GM18868 (cell line): ENCODE measurements around the gene SH3D19.
A peak's percentile ranks its signal among the peaks of the same experiment; 100 is the strongest.
"Not testable (repeated sequence)": the region's sequence is repeated elsewhere in the genome, so short reads cannot be mapped to it uniquely, and the experiment has no call there.

Source experiments
- ATAC-seq: cut with Tn5 transposase; IDR thresholded peaks from one replicate; pipeline ENCODE4 v1.9.1; 2021; ENCODE audit warnings: mild to moderate bottlenecking, moderate library complexity; ENCODE audit not compliant: unreplicated experiment

Gene SH3D19

DNA sequence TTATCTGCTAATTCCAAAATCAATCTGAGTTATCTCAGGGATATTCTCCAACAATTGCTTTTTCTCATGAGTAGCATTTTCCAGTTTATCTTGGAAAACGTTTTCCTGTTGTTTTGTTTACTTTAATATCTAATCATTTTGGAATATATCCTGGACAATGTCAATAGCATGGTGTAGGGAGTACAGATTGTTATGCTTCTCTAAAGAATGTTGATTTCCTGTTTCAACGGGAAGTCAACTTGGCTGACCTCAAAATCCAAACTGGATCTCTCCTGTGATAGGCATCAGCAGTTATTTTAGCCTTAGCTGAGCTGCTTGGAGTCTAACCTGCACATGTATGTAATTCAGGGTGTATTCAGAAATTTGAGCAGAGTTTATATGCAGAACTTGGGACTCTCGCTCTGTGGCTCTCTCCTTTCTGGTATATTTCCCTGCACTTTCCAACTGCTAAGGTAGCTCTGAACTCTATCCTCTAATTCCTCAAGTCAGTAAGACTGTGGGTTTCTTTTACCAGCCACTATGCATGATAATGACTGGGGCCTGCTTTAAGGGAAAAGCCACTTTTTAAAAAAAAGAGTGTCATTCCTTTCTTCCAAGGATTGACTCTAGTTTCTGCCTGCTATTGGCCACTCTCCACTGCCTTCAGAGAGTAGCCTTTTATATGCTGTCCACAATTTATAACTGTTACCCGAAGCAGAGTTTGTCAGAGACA, 40.7 kb downstream of the SH3D19 start:
- ATAC-seq: no peak

DNA sequence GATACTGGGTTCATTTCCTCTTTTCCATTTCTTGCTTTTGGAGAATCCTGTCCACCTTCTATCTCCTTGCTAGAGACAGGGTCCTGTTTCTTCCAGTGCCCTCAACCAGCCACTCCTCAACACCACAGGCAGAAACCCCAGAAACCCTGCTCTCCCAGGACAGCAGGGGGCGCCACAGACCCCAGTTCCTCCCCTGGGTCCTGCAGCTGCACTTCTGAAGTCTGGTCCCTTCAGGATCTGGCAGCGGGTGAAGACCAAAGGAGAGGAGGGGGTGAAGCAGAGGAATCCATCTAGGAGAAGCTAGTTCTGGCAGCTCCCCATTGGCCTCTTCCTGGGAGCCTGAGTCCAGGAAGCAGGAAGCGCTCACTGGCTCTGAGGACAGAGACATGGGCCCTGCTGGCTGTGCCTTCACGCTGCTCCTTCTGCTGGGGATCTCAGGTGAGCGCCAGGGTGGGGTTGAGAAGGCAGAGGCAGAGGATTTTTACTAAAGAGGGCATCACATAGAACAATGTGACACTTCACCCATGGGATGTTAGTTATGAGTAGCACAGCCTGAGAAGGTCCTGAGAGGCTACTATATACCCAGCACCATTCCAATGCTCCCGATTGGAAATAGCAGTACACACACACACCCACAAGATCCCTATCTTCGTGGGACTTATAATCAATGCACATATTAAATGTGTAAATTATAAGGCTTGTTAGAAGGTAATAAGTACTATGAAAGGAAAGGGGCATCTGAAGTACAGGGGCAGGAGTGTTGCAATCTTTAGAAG, 48.4 kb downstream of the SH3D19 start, which contains the start of gene PRSS48:
Gene PRSS48, plus strand, starts transcription at position 375 of the 776 bp plus-strand sequence. Its CDS starts 12 bp downstream, at position 387.
- ATAC-seq: peak; percentile 80

DNA sequence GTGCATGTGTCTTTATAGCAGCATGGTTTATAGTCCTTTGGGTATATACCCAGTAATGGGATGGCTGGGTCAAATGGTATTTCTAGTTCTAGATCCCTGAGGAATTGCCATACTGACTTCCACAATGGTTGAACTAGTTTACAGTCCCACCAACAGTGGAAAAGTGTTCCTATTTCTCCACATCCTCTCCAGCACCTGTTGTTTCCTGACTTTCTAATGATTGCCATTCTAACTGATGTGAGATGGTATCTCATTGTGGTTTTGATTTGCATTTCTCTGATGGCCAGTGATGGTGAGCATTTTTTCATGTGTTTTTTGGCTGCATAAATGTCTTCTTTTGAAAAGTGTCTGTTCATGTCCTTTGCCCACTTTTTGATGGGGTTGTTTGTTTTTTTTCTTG, 56.5 kb downstream of the SH3D19 start:
- ATAC-seq: not testable (repeated sequence)

DNA sequence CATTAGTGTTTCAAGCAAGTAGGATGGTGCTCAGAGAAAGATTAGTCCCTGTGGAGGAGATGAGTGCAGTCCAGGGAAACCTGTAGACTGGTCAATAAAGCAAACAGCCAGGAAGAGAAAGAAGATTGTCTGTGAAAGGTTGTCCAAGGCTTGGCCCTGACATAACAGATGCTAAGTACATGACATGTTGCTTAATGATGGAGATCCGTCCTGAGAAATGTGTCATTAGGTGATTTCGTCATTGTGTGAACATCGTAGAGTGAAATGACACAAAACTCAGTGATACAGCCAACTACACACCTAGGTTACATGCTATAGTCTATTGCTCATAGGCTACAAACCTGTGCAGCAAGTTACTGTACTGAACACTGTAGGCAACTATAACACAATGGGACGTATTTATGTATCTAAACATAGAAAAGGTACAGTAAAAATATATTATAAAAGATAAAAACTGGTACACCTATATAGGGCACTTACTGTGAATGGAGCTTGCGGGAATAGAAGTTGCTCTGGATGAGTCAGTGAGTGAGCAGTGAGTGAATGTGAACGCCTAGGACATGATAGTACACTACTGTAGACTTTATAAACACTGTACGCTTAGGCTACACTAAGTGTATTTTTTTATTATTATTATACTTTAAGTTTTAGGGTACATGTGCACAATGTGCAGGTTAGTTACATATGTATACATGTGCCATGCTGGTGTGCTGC, 57.4 kb downstream of the SH3D19 start:
- ATAC-seq: no peak

DNA sequence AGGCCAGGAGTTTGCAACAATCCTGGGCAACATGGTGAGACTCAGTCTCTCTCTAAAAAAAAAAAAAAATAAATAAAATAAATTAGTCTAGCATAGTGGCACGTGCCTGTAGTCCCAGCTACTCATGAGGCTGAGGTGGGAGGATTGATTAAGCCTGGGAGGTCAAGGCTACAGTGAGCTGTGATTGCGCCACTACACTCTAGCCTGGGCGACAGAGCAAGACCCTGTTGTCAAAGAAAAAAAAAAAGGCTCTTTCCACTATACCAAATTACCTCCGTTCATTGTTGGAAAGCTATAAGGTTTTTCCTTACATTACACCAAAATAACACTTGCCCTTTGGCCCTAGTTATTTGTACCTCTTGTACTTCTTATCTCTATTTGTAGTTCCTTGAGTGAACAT, 58.3 kb downstream of the SH3D19 start:
- ATAC-seq: no peak

DNA sequence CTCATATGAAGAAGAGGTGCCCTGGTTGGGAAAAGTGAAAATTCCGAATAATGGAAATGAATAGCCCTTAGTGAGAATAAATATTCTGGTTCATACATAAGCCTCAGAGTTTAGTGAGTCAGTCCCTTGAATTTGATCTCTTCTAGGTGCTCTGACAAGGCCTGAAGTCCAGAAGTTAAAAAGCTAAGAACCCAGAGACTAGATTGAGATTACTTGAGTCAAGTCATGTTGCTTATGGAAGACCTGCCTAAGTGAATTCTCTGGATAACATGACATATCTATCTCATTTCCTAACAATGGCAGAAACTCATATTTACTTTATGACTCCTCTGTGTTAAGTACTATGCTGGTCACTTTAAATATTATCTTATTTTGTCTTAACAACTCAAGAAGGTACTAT, 58.9 kb downstream of the SH3D19 start:
- ATAC-seq: no peak

DNA sequence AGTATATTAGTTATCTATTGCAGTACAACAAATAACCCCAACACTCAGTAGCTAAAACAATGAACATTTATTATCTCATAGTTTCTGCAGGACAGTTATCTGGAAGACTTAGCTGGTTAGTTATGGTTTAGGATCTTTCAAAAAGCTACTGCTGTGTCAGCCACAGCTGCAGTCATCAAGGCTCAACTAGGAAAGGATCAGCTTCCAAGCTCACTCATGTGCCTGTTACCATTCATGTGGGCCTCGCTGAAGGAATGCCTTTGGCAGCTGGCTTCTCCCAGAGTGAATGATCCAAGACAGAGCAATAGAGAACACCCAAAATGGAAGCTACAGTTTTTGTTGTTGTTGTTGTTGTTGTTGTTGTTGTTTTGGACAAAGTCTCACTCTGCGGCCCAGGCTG, 62.0 kb downstream of the SH3D19 start:
- ATAC-seq: no peak

DNA sequence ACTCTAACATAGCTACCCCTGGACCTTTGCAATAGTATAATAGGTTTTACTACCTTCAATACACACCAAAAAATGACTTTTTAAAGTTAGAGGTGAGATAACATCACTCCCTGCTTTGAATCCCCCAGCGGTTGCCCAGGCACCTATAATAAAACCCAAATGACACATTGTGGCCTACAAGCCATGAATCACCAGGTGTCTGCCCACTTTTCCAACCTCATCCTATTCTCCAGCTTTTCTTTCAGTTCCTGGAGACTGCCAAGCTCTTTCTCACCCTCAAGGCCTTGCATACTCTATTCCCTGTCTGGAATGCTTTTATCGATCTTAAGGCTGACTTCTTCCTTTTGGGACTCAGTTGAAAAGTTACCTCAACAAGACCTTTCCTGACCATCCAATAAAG, 64.9 kb downstream of the SH3D19 start:
- no peak for ATAC-seq

DNA sequence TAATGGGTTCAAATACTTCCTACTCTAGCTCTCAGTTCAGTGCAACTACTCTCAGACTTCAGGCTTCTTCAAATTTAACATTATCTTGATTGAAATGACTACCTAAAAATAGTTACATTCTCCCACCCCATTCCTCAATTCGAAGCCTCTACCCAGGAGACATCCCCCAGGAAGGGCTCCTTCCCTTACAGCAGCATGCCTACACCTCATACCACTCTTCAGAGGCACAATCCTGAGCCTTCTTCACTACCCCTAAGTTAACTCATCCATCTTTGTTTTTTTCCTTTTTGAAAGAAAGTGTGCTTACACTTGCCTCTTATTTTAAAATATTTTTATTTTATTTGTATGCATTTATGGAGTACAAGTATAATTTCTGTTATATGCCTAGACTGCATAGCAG, 65.7 kb downstream of the SH3D19 start:
- ATAC-seq: no peak

DNA sequence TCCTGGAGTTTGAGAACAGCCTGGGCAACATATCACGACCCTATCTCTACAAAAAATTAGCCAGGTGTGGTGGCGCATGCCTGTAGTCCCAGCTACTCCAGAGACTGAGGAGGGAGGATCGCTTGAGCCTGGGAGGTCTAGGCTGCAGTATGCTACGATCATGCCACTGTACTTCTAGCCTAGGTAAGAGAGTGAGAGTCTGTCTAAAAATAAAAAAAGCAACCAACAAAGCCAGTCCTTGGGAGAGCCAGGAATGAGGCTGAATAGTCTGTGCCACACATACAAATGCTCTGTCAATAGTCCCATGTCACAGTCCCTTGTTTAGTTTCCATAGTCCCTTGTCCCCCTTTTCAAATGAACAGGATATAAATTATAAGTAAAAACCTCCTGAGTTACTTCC, 67.7 kb downstream of the SH3D19 start:
- ATAC-seq: no peak

DNA sequence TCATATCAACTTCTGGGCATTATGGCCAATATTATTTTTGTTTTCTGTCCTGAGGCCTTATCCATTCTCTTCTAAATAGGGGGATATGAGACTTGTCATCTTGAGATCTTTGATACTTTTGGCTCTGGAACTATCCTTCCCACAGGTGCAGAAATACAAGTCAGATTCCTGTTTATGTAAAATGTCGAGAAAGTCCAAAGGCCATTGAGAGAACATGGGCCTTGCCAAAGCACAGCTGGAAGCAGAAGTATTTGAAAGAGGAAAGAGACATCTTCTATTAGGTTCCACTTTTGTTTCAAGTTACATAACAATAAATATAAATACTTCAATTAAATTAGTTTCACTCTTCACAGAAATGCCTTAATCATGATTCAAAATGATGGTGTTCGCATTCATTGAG, 69.3 kb downstream of the SH3D19 start:
- ATAC-seq: no peak

DNA sequence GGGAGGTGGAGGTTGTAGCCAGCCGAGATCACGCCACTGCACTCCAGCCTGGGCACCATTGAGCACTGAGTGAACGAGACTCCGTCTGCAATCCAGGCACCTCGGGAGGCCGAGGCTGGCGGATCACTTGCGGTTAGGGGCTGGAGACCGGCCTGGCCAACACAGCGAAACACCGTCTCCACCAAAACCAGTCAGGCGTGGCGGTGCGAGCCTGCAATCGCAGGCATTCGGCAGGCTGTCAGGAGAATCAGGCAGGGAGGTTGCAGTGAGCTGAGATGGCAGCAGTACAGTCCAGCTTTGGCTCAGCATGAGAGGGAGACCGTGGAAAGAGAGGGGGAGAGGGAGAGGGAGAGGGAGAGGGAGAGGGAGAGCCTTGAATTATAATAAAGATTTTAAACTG, 69.7 kb downstream of the SH3D19 start:
- ATAC-seq: not testable (repeated sequence)

DNA sequence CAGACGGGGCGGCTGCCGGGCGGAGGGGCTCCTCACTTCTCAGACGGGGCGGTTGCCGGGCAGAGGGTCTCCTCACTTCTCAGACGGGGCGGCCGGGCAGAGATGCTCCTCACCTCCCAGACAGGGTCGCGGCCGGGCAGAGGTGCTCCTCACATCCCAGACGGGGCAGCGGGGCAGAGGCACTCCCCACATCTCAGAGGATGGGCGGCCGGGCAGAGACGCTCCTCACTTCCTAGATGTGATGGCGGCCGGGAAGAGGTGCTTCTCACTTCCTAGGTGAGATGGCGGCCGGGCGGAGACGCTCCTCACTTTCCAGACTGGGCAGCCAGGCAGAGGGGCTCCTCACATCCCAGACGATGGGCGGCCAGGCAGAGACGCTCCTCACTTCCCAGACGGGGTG, 70.2 kb downstream of the SH3D19 start:
- not testable (repeated sequence) for ATAC-seq

DNA sequence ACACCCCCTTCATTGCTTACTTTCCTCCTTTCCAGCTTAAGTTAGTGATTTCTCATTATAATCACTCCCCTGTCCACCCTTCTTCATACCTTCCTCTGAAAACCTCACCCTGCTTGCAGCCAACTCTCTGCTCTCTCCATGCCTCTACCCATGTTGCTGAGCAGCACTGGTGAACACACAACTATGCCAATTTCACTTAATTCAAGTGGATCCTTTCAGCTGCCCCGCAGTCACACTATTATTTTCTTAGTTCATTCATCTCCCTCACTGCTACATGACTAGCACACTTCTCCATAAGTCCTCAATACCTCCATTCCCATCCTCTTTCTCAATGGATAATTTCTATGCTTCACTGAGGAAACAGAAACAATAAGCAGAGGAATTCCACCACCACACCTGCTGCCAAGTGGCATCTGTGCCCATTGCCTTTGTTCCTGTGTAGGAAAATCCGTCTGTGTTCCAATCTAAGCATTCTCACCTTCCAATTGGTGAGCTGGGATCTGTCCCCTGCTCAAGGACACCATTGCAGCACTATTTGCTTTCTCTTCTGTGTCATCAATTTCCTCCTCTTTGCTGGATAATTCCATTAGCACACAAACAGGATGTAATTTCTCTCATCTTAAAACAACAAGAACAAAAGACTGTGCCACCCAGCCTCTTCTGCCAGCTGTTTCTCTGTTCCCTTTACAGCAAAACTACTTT, 73.7 kb downstream of the SH3D19 start:
- no peak for ATAC-seq

DNA sequence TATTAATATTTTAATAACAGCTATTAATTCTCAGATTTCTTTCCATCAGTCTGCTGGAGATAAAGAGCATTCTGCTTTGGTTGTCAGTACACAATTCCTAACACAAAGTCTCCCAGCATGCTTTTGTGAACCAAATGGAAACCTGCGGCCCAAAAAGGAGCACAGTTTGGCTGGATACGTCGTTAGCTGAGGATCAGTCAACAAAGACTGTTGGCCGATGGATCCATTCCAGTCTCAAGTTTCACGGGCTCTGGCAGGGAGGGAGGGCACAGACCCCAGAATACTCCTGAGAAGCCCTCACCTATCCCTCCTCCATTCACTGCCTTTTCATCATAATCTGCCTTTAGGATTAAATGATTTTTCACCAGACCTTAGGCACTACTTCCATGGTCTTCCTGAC, 74.7 kb downstream of the SH3D19 start:
- no peak for ATAC-seq

DNA sequence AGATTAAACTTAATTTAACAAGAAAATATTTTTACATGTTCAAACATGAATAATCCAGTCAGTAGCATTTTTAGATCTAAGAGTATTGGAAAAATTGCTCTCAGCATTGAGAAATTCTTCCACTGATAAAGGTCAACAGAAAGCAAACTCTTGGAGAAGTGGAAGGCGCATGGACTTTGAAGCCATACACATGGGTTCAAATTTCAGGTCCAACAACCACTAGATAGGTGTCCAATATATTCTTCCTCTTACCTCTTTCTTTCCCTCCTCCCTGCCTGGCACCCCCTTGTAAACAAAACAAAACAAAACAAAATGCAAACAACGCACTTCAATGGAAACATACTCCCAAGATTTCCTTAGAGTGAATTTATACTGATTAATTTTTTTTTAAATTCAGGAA, 76.9 kb downstream of the SH3D19 start:
- no peak for ATAC-seq

DNA sequence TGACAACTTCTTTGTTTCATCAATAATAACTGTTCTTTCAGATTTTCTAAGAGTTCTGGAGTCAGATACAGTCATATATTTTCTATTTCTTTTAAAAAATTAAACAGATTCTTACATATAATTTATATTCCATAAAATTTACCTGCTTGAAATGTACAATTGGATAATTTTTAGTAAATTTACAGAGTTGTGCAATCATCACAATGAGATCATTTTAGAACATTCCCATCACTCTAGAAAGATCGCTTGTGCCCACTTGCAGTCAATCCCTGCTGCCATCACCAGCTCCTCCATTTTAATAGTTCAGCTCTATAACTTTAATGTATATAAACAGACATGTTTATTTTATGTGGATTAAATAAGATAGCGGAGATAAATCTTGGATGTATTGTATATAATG, 78.0 kb downstream of the SH3D19 start:
- ATAC-seq: no peak

DNA sequence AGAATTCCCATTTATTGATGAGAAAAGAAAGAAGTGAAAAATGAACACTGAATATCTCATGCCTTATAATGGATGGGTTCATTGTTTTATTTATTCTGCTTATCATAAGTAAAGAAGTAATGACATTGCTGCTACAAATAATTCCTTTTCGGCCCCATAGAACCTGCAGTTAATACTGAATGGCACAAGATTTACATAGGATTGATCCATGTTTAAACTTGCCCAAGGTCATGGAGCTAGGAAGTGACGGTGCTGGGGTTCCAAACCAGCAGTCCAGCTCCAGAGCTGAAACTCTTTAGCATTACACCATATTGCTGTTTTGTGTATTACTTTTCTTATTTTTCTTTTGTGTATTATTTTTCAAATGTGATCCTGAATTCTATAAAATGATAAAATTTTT, 78.7 kb downstream of the SH3D19 start:
- ATAC-seq: no peak

DNA sequence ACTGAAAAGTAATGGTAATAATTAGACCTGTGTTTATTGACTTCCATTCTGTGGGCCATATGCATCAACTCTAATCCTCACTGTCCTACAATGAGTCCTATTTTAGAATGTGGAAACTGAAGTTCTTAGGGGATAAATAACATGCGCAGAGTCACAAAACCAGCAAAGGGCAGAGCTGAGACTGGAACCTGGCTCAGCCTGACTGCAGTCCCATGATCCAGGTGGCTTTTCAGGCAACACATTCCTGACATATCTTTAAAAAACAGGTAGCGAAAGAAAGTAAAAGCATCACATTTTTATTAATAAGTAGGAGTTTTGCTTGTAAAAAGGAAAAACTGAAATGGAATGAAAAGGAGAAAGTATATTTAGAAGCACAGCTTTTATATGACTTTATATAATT, 83.1 kb downstream of the SH3D19 start:
- no peak for ATAC-seq

DNA sequence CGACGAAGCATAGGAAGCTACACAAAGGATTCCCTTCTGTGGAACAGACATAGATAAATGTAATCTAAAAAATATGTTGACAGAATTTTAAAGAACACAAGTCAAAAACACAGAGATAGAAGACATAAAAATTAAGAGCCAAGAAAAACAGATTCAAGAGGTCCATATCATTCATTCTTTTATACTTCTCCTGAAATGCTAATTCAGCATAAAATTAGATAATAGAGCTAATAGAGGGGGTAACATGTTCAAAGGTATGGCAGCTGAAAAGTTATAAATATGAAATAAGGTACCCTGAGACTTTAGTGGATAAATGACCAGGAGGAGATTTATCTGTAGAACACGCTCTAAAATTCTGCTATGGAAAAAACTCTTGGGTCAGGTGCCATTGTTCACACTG, 85.8 kb downstream of the SH3D19 start:
- ATAC-seq: no peak

DNA sequence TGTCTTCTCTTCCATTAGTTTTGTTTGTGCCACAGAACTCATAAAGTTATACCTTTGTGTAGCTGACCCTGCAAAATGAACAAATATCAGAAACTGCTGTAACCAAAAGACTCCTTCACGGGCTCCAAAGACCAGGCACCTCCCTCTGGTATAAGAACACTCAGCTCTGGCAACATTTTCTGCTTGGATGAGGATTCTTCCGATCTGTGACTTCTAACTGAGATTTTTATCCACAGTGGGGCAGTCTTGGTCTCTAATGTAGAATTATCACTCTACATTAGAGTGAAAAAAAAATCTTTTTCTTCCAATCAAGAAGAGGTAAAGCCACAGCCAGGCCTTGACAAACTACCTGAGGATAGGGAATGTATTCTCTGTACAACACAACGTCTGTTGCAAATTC, 86.9 kb downstream of the SH3D19 start:
- ATAC-seq: no peak
